GM23338 (cell line): ENCODE results near the gene INTS2. TPM values are rescaled to one million over a fixed set of nuclear protein-coding genes. Genes with fewer than 3 reads are reported as not detected.

Experiments
- ATAC-seq: fragments of 200-7000 bp; cut with Tn5 transposase; 3 replicates; pipeline ENCODE4 v1.9.1; 2020
- DNase-seq: peaks from one replicate; pipeline ENCODE4 v3.0.0-alpha.2; 2015; ENCODE audit warnings: low spot score
- H2AFZ ChIP-seq: fragments of 200-600 bp; sonication (generic); 2 replicates; pipeline ENCODE4 v1.8.0; 2016; ENCODE audit warnings: antibody characterized with exemption, mild to moderate bottlenecking, moderate library complexity
- H3F3A ChIP-seq: fragments of 200-600 bp; sonication (generic); replicated peaks from 2 replicates; pipeline ENCODE4 v1.8.0; 2017; ENCODE audit warnings: antibody characterized with exemption, mixed run types, low read depth
- H3K27ac ChIP-seq: fragments of 200-600 bp; sonication (generic); 2 replicates; pipeline ENCODE4 v1.6.1; 2016; ENCODE audit warnings: low read depth
- H3K27me3 ChIP-seq: fragments of 200-600 bp; sonication (generic); 2 replicates; pipeline ENCODE4 v1.8.0; 2016; ENCODE audit warnings: mild to moderate bottlenecking, mixed run types, moderate library complexity; ENCODE audit not compliant: insufficient read depth
- H3K36me3 ChIP-seq: fragments of 200-600 bp; sonication (generic); 2 replicates; pipeline ENCODE4 v1.8.0; 2016; ENCODE audit warnings: mild to moderate bottlenecking; ENCODE audit not compliant: insufficient read depth
- H3K4me1 ChIP-seq: fragments of 200-600 bp; sonication (generic); 2 replicates; pipeline ENCODE4 v1.8.0; 2016; ENCODE audit warnings: mild to moderate bottlenecking, moderate library complexity; ENCODE audit not compliant: insufficient read depth
- H3K4me2 ChIP-seq: fragments of 200-600 bp; sonication (generic); 2 replicates; pipeline ENCODE4 v1.7.1; 2017; ENCODE audit warnings: mixed run types
- H3K4me3 ChIP-seq: fragments of 200-600 bp; sonication (generic); 2 replicates; pipeline ENCODE4 v1.6.1; 2016; ENCODE audit warnings: mixed run types
- H3K79me2 ChIP-seq: fragments of 200-600 bp; sonication (generic); replicated peaks from 2 replicates; pipeline ENCODE4 v1.8.0; 2017; ENCODE audit warnings: mild to moderate bottlenecking; ENCODE audit not compliant: insufficient read depth
- H3K9me2 ChIP-seq: fragments of 200-600 bp; sonication (generic); 2 replicates; pipeline ENCODE4 v1.8.0; 2017; ENCODE audit not compliant: insufficient read depth
- H4K20me1 ChIP-seq: fragments of 200-600 bp; sonication (generic); replicated peaks from 2 replicates; pipeline ENCODE4 v1.8.0; 2017; ENCODE audit warnings: mild to moderate bottlenecking; ENCODE audit not compliant: insufficient read depth
- H3K27ac Mint-ChIP-seq: 2 replicates; pipeline ENCODE4 v1.8.0; 2020; ENCODE audit warnings: inconsistent platforms, mild to moderate bottlenecking, moderate library complexity, mixed read lengths
- H3K27me3 Mint-ChIP-seq: 3 replicates; pipeline ENCODE4 v1.8.0; 2022; ENCODE audit warnings: low read depth, mild to moderate bottlenecking, moderate library complexity, mixed read lengths, inconsistent platforms; ENCODE audit not compliant: insufficient read depth, poor library complexity
- H3K36me3 Mint-ChIP-seq: 3 replicates; pipeline ENCODE4 v1.8.0; 2021; ENCODE audit warnings: low read depth, mild to moderate bottlenecking, inconsistent platforms, moderate library complexity, mixed read lengths
- H3K4me1 Mint-ChIP-seq: 3 replicates; pipeline ENCODE4 v1.8.0; 2020; ENCODE audit warnings: mild to moderate bottlenecking, inconsistent platforms, mixed read lengths
- H3K4me3 Mint-ChIP-seq: 3 replicates; pipeline ENCODE4 v1.8.0; 2021; ENCODE audit warnings: moderate library complexity, mild to moderate bottlenecking, inconsistent platforms, mixed read lengths
- H3K9me3 Mint-ChIP-seq: 3 replicates; pipeline ENCODE4 v1.8.0; 2020; ENCODE audit warnings: moderate library complexity, mild to moderate bottlenecking, inconsistent platforms, mixed read lengths
- CREB1 ChIP-seq: fragments of 250-450 bp; sonication (Bioruptor Pico); IDR thresholded peaks from 2 replicates; pipeline ENCODE4 v1.5.0; 2020; ENCODE audit warnings: low read depth, mild to moderate bottlenecking, moderate library complexity
- CTCF ChIP-seq, 2 experiments: fragments of 200-600 bp in 1 of 2; sonication (generic) in 1 of 2; conservative IDR thresholded peaks; 2 replicates each; pipeline versions ENCODE4 v1.5.1 to v1.6.1; 2016 to 2017; ENCODE audit warnings: antibody characterized with exemption in 2 of 2, low read depth in 2 of 2, mild to moderate bottlenecking in 2 of 2, moderate library complexity in 1 of 2
- EZH2phosphoT487 ChIP-seq: fragments of 200-600 bp; sonication (generic); IDR thresholded peaks from one replicate; pipeline ENCODE4 v1.8.1; 2018; ENCODE audit warnings: antibody characterized with exemption; ENCODE audit not compliant: unreplicated experiment
- JUNB ChIP-seq: IDR thresholded peaks from one replicate; pipeline ENCODE4 v1.6.1; 2016; ENCODE audit warnings: antibody characterized with exemption; ENCODE audit not compliant: unreplicated experiment
- NANOG ChIP-seq: IDR thresholded peaks from 2 replicates; pipeline ENCODE4 v1.6.1; 2016; ENCODE audit warnings: antibody characterized with exemption, borderline replicate concordance
- POLR2AphosphoS5 ChIP-seq: IDR thresholded peaks from 2 replicates; pipeline ENCODE4 v1.6.1; 2016; ENCODE audit warnings: antibody characterized with exemption, low read depth
- REST ChIP-seq: IDR thresholded peaks from one replicate; pipeline ENCODE4 v1.6.1; 2018; ENCODE audit warnings: antibody characterized with exemption; ENCODE audit not compliant: unreplicated experiment
- STAT1 ChIP-seq: IDR thresholded peaks from one replicate; pipeline ENCODE4 v1.6.1; 2016; ENCODE audit warnings: antibody characterized with exemption; ENCODE audit not compliant: unreplicated experiment
- ZNF114 ChIP-seq: fragments of 250-450 bp; sonication (Bioruptor Pico); IDR thresholded peaks from 2 replicates; pipeline ENCODE4 v1.5.0; 2020; ENCODE audit warnings: mild to moderate bottlenecking, moderate library complexity
- ZNF331 ChIP-seq: fragments of 250-450 bp; sonication (Bioruptor Pico); IDR thresholded peaks from 2 replicates; pipeline ENCODE4 v1.5.0; 2020; ENCODE audit warnings: low read depth, mild to moderate bottlenecking, moderate library complexity
- ZNF462 ChIP-seq: fragments of 250-450 bp; sonication (Bioruptor Pico); IDR thresholded peaks from 2 replicates; pipeline ENCODE4 v1.5.0; 2020; ENCODE audit warnings: mild to moderate bottlenecking, moderate library complexity
- polyA plus RNA-seq: library from polyadenylated mRNA; unstranded; fragments of >200 nt; fragmentation: Nextera tagmentation; extraction: Ambion mirVana; gene quantifications from 2 replicates; pipeline ENCODE4 v1.2.1, GENCODE V29; 2016
- total RNA-seq: library from RNA; depleted of rRNA; stranded (reverse); fragments of >200 nt; shearing (Covaris generic); gene quantifications from 2 replicates; pipeline ENCODE4 v1.2.3, GENCODE V29; 2014

INTS2 gene
- total and polyA plus RNA-seq, 2 experiments from 2014 or later, result 5.9 to 31.6 TPM

GRCh38 chr17:61967729-61968128 is 39.9 kb upstream of the INTS2 start:
- H3K36me3 Mint-ChIP-seq, result peaks cover 72% of the 10 kb centered on the region
- Histone ChIP-seq H3F3A (no peaks in the 10 kb centered on the region), H3K4me3 (no peak overlapping the region), H3K27me3 (no peaks in the 10 kb centered on the region), H2AFZ (no peak overlapping the region), H4K20me1 (peaks cover 5% of the 10 kb centered on the region), H3K4me1 (peaks cover 9% of the 10 kb centered on the region), H3K79me2 (no peaks in the 10 kb centered on the region), H3K36me3 (peaks cover 41% of the 10 kb centered on the region), H3K9me2 (no peaks in the 10 kb centered on the region), H3K27ac (no peak overlapping the region), H3K4me2 (no peak overlapping the region)
- TF ChIP-seq NANOG (no peak), JUNB (no peak), ZNF114 (CRISPR knock-in tag) (no peak), REST (no peak), CTCF (conservative IDR thresholded peaks at IDR 0.05; ENCODE audit: low read depth in 2 of 2) (no peak), ZNF331 (CRISPR knock-in tag) (no peak), POLR2AphosphoS5 (no peak), EZH2phosphoT487 (no peak), CREB1 (CRISPR knock-in tag) (no peak), ZNF462 (CRISPR knock-in tag) (no peak), STAT1 (no peak)
- H3K9me3 Mint-ChIP-seq, result no peaks in the 10 kb centered on the region
- no peaks in the 10 kb centered on the region for H3K27me3 Mint-ChIP-seq
- no peak for ATAC-seq
- DNase-seq, result no peak
- no peak overlapping the region for H3K4me3 Mint-ChIP-seq
- H3K27ac Mint-ChIP-seq, result no peak overlapping the region
- H3K4me1 Mint-ChIP-seq, result peaks cover 5% of the 10 kb centered on the region; the same call in 2 of the 3 replicates
